ENCODE data around the gene CAPS2.

The CAPS2 gene

DNA sequence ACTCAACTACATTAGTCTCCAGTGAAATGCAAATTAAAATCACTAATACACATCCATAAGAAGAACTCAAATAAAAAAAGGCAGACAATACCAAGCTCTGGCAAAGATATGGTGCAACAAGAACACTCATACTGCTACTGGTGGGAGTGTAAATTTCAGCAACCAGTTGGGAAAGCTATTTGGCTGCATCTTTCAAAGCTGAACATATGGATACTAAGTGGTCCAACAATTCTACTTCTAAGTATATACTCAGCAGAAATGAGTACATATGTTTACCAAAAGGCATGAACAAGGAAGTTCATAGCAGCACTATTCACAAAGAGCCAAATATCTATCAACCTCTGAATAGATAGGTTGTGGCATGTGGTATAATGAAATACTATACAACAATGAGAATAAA is 27.3 kb downstream of the CAPS2 start:
- no peak for DNase-seq

DNA sequence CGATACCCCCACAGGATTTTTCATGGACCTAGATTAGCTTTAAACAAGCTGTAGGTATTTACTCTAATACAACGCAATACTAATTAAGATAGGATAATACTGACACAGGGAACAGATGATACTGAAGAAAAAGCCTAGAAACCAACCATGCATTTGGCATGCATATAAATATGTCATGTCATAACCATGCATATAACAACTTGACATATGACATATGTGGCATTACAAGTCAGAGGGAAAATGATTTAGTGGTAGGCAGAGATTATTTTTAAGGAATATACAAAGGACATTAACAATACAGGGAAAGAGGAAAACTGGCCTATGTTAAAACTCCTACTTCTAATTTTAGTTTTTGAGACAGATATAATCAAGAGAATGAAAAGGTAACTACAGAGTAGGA is 27.9 kb downstream of the CAPS2 start:
- DNase-seq, result no peak

DNA sequence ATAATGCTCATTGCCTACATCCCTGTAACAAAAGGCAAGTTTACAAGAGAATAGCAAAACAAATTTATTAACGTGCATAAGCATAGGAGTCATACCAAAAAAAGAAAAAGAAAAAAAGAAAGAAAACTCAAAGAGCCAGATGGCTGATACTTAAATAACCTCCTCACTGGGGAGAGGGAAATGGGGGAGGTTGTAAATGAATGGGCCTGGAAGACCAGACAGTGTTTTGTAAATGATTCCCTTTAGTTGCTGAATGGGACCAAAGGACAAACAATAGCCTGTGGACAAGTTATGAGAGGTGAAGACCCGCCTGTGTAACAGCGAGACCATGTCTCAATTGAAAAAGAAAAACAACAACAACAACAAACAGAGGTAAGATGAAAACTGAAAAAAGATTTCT is 35.3 kb downstream of the CAPS2 start:
- DNase-seq, result no peak

DNA sequence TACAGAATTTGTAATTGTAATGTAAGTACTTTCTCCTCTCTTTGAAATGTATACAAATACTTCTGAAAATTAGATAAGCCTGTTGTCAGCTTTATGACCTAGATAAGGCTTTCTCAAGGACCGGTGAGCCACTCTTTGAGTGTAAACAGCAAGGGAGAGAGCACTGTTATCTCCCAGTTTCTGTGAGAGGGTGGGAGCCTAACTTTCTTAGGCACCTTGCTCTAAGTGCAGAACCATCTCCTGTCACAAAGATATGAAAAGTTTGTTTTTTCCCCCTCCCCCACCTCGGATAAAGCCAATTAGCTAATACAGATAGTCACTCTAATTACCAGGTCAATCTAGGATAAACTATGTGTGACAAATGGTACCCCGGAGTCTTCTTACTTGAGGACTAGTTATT is 35.8 kb downstream of the CAPS2 start:
- no peak for DNase-seq

DNA sequence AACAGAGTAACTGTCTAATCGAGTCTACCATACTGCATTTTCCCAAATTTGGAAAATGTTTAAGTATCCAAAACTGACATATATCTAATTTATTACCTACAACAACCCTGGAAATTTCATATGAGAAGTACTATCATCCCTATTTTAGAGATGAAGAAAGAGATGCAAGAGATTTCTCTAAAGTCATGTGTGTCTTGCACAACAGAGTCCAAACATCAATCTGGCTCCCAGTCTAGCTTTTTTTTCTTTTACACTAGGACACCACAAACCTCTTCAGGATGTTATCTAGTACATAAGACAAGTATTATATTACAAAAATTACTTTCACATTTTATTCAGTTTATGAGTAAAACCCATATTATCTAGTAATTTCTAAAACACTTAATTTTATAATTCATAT is 39.1 kb downstream of the CAPS2 start:
- no peak for DNase-seq

DNA sequence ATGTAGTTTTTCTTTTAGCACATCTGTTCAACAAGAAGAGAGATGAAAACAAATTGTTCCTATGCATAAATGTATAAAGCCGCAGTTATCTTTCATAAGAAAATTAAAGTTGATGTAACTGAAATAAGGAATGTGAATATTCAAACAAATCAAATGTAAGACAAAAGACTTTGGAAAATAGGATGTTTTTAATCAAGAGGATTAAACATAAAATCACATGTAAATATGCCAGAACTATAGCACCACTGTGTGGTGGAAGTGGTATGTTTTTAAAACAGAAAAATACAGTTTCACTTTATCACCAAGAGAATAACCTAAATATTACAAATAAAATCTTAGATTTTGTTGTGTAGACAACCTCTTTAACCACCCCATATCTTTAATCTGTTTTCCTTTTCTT is 40.4 kb downstream of the CAPS2 start:
- no peak for DNase-seq

DNA sequence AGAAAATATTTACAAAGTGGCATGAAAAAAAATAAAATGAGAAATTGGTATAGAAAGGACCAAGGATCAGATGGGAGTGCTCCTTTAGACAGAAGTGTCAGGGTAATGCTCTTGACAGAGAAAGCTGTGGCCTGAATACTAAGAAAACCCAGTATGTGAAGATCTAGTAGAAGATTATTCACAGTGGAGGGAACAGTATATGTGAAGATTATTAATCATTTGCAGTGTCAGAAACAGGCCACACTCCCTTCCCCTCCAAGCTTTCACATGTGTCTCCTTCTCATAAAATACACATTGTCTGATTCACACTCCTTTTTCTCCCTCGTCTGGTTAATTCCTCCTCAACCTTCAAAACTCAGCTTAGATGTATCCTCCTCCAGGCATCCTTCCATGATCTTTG is 41.3 kb downstream of the CAPS2 start:
- DNase-seq, result no peak

DNA sequence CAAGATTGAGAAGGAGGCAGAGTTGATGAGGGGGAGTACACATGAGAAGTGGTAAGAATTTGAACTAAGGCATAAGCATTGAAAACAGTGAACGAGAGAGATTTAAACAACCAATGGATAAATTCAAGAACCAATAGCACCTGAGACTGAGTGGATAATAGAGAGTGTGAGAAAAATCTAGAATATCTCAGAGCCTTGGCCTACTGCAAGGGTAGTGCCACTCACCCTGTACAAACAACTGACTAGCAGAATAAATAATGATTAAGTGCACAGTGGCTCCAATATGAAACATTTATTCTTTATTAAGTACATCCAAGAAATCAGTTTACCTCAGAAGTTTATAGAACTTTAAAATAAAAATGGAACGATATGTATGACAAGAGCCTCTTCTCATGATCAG is 54.4 kb downstream of the CAPS2 start:
- no peak for DNase-seq

DNA sequence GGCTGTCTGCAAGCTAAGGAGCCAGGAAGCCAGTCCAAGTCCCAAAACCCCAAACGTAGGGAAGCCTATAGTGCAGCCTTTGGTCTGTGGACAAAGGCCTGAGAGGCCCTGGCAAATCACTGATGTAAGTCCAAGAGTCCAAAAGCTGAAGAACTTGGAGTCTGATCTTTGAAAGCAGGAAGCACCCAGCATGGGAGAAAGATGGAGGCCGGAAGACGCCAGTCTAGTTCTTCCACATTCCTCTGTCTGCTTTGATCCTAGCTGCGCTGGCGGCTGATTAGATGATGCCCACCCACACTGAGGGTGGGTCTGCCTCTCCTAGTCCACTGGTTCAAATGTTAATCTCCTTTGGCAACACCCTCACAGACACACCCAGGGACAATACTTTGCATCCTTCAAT is 58.5 kb downstream of the CAPS2 start:
- no peak for DNase-seq

DNA sequence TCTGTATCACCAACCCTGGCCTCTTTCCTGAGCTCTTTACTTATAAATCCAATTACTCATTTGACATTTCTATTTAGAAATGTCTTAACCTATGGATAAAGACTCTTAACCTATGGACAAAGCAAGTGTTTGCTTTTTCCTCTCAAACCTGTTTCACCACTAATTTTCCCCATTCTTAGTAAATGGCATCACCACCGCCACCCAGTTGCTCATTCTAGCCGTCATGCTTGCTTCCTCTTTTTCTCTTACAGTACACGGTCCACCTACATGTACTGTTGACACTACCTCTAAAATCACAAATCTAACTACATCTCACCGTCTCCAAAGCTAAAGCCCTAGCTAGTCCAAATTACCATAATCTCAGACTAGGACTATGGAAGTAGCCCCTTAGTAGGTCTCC is 60.0 kb downstream of the CAPS2 start:
- no peak for DNase-seq

DNA sequence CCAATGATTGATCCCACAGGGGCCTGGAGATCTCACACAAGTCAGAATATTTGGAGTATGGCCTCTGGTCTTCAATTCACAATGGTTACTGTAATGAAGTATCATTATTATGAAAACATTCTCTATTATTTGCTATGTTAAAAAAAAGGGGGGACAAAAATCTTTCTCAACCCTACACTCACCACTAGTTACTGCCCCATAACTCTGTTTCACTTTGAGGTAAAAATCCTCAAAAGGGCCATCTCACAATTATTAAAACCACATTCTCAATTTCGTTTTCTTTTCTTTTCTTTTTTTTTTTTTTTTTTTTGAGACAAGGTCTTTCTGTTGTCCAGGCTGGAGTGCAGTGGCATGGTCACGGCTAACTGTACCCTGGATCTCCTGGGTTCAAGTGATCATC is 60.9 kb downstream of the CAPS2 start:
- no peak for DNase-seq

DNA sequence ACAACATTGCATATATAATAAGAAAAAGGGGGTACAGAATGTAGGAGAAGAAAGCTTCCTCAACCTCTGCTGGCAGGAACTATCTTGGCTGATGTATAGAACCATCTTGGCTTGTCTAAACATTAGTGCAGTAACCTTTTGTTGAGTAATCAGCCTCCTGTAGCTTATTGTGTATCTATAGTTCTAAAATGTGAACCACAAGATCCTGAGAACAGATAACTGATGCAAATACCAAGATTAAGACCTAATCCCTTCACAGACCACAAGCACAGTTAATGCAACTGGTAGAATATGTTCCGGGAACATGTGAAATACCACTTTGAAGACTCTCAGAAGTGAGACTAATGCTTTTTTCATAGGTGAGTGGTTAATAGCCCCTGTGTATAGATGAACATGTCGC is 69.8 kb downstream of the CAPS2 start:
- DNase-seq, result no peak

DNA sequence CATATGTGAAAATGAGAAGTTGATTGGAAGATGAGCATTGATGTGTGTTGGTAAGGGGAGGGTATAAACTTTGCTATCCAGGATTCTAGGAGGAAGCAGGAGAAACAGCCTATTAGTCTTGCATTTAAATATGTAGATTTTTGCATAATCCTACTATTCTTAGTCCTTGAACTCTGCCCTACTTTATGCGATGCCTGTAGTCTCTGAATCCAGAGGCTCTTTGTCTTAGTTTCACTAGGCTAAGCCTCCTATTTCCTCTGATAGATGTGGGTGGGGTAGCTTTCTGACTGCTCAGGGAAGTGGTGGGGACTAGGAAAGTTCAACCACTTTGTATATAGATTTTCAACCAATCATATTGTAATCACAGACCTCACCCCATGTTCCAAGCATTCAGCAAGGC is 71.0 kb downstream of the CAPS2 start:
- no peak for DNase-seq

DNA sequence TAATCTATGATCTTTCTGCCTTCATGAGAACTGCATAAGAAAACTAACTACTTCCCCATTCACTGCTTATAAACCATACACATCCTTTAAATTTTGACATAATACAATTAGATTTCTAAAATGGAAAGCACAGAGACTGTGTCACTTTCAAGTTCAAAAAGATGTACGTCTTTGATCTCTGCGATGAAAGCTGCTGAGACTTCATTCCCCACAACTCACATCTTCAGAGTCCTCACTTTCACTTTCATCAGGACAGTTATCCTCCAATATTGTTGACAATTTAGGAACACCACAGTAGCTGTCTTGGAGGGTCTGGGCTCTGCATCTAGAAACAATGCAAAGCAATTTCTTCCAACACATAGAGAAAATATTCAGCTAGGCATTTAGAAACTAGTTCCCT is 72.6 kb downstream of the CAPS2 start:
- no peak for DNase-seq

DNA sequence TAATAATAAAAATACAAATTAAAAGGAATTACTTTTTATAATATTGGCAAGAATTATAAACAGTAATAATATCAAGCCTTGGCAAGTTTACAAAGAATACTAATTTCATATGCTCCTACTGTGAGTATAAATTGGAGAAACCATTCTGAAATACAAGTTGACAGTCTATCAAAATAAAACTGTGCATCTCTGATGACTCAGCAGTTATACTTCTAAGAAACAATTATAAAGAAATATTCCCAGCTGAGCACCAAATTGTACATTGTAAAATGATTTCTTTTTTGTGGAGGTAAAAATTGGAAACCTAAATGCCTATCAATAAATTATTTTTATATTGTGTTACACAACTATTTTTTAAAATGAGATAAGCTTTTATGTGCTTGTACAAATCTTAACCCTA is 85.0 kb downstream of the CAPS2 start:
- DNase-seq, result no peak

DNA sequence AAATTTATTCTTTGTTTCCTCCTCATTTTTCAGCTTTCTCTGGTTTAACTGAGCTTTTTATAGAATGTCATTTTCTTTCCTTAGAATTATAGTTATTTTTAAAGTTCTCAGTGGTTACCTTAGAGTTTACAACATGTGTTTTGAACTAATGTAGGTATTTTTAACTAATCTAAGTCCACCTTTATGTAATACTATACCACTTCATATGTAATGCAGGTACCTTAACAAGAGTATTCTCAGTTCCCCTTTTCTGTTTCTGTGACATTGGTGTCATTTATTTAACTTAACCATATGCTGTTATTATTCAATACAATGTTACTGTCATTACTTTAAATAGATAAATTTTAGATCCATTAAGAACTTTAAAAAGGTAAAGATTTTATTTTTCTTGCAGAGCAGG is 90.1 kb downstream of the CAPS2 start:
- DNase-seq, result no peak

DNA sequence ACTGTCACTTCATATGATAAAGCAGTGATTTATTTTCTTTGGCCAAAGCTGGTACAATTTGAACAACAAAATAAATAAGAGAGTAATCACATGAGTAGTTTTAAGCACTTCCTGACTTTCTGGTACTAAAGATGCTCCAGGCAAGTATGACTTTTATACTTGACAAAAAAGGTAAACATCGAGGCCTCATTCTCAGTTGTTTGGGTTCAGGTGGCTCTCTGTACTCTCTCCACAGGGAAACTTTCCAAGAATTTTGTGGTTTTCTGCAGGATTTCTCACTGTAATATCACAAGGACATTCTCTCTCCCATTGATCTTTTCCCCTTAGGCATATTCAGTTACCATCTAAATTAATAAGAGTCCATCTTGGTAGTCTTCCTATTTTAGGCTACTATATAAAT is 93.9 kb downstream of the CAPS2 start:
- DNase-seq, result no peak

DNA sequence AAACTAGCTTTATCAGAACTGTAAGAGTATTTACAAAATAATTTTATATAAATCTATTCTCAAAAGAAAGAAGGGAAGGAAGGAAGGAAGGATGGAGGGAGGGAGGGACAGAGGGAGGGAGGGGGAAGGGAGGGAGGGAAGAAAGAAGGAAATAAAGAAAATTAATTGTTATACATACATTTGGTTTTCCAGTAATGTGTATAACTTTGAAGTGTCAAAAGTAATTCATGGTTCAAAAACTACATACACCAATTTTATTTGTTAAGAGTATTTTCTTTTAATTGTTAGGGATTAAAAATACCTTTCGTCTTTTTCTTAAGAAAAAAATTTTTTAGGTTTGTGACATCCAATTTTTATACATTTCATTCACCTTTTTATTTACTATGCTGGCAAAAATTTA is 103.0 kb downstream of the CAPS2 start:
- no peak for DNase-seq
